ENCODE data around the gene NPFF. TPM values are rescaled to one million over a fixed set of nuclear protein-coding genes. Genes with fewer than 3 reads are reported as not detected.

The NPFF gene
- polyA plus RNA-seq, 1 donor, result 0.48 TPM

DNA sequence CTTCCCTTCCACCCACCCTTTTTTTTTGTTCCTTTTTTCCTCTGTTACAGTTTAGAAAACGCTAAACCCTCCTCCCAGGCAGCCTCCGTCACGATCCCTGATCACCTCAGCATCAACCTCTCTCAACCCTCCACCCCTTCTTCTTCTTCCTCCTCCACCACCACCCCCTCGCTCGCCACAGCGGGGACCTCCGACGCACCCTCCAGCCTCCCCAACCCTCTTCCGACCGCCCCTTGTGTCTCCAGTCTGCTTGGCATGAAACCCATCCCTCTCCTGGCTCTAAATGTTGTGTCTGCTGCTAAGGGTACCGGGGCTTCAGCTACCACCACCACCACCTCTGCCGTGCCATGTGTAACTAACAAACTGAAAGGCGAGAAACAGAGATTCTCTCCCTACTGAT is 32.5 kb downstream of the NPFF start:
- DNase-seq, result no peak

- DNase-seq, result no peak
Observed at GRCh38 chr12:53474077-53474476, 33.2 kb downstream of the NPFF start.

GRCh38 chr12:53472056-53472582 is 35.2 kb downstream of the NPFF start:
- DNase-seq, result no peak

DNA sequence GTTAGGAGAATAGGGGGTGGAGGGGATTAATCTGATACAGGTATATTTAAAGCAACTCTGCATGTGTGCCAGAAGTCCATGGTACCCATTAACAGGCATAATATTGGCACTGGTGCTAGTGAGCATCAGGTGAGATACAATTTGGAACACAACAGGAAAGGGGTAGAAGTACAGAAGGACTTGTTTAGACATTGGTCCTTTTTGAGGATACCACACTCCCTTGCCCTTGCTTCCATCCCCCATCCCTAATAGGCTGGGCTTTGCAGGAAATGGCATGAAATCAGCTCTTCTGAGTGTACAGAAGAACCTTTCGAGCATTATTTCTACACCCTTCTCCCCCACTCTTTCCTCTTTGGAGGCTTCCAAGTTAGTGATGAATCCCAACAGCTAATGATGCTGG is 39.0 kb downstream of the NPFF start:
- no peak for DNase-seq

DNA sequence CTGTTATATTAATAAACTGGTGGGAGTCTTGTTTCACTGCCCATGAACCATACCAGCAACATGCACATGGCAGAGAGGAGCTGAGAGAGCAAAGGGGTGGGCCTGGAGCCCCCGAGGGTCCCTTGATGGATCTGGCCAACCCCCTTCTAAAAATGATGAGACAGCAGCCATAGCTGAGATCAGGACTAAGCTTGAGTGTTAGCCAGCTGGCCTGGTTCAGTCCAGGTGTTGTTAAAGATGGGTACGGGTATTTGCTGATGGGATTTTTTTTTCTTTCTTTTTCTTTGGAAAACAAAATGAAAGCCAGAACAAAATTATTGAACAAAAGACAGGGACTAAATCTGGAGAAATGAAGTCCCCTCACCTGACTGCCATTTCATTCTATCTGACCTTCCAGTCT is 39.4 kb downstream of the NPFF start:
- no peak for DNase-seq

DNA sequence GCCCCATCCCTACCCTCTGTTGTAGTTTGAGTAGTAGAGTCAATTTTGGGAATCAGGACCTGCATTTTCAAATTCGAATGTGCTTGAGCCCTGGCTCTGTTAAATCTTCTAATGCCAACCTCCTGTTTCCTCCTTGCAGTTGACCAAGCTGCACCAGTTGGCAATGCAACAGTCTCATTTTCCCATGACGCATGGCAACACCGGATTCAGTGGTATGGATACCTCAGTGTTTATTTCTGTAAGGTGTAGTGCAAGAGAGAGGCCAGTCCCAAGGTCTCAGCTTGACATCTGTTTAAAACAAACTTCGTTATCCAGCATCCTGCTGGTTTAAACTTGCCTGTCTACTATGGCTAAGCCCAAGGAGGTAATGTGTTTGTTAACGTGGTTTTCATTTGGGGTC is 40.2 kb downstream of the NPFF start:
- no peak for DNase-seq

GRCh38 chr12:53466640-53467039 is 40.6 kb downstream of the NPFF start:
- DNase-seq, result no peak

DNA sequence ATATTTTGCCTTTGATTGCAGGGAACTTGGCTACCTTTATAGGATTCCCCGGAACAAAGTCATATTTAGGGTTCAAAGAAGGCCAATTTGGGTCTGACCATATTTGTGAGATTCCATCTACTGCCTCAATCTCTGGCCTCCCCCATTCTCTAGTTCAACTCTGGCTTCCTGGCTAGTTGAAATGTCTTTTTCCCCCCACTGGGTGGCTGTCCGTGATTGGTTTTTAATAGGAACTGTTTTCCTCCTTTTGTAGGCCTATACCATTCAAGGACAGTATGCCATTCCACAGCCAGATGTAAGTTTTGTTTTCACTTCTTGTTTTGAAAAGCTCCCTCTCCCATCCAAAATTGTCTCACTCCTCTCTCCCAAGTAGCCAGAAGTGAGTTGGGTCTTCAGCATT is 41.6 kb downstream of the NPFF start:
- DNase-seq, result no peak

DNA sequence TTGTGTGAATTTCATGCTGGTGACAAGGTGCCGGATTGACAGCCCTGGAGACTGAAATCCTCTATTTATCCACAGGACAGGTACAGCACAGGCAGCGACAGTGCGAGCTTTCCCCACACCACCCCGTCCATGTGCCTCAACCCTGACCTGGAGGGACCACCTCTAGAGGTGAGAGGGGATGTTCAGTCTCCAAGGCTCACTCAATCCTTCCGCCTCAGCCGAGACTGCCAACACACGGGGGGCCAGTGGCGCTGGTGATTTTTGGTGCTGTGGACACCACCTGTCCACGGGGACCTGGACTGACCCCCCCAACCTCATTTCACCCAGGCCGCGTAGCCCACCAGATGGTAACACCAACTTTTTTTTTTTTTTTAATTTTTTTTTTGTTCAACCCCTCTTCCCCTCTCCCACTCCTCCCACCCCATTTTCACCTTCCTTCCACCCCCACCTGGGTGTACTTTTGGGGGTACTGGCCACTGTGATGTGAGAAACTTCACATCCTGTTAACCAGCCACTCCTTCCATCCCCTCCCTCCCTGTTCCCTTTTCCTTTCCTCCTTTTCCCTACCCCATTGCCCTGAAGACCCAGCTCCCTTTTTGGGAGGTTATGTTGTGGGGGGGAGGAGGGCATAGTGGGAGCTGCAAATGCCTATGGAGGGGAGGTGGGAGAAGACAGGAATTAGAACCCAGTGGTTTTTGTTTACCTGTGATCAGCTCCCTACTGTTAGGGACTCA is 42.4 kb downstream of the NPFF start:
- DNase-seq, result no peak

DNA sequence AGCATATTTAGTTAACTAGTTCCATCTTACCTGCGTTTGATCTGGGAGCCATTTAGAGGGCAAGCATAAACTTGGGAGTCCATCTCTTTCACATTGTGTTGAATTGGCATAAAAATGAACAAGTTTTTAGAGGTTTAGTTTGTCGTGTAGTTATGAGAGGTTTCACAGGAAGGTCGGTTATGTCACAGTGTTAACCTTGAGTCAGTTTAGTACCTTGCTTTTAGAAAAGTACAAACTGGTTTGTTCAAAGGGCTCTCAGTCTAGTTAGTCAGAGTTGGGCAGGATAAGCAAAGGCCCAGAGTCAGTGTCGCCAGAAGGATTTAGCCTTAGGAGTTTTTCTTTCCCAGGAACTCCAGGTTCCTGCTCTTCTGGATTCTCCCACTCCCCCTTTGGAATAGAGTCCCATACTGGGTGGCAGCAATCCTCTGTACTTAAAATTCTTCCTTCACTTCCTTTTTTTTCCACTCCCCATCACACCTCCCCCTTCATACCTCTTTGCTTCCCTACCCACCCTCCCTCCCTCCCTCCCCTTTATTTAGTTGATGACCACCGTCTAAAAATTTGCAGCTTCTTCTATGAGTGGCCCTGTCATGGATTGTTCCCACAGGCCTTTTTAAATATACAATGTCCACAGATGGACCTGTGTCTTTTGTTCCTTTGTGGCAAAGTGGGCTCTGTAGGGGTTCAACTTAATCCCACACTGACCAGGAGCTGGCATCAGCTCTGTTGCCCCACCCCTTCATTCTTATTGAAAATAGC is 43.3 kb downstream of the NPFF start:
- no peak for DNase-seq

GRCh38 chr12:53462935-53463334 is 44.3 kb downstream of the NPFF start:
- no peak for DNase-seq

DNA sequence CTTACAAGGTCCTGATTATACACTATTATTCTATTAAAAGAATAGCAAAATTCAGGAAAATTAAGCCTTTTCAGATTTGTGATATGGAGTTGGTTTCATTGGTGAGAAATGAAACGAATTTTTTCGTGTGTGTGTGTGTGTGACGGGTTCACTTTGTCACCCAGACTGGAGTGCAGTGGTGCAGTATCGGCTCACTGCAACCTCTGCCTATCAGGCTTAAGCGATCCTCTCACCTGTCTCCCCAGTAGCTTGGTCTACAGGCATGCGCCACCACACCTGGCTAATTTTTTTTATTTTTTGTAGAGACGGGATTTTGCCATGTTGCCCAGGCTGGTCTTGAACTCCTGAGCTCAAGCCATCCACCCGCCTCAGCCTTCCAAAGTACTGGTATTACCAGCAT is 45.7 kb downstream of the NPFF start:
- DNase-seq, result no peak

GRCh38 chr12:53461059-53461458 is 46.2 kb downstream of the NPFF start:
- DNase-seq, result no peak

DNA sequence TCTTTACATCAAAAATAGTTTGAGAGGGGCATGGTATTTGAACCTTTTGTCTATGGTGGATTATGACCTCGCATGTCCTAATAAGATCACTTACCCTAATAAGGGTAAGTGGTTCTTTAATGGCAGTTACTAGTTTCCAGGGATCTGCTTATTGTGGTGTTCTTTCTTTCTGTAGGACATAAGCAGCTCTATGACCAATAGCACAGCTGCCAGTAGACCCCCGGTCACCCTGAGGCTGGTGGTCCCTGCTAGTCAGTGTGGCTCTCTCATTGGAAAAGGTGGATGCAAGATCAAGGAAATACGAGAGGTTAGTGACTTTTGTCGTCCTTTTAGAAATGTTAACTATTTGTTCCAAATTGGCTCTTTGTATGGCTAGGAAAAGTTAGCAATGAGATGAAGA is 48.2 kb downstream of the NPFF start:
- DNase-seq, result no peak

Other genes starting within 250 kb of the NPFF start
- 5.1 TPM for gene ESPL1, start 239.2 kb downstream of the NPFF start, polyA plus RNA-seq (ENCODE audit: insufficient read length)
- 416 TPM for gene PFDN5, start 211.9 kb downstream of the NPFF start, polyA plus RNA-seq (ENCODE audit: insufficient read length)
- 38.9 TPM for gene MYG1, start 207.8 kb downstream of the NPFF start, polyA plus RNA-seq (ENCODE audit: insufficient read length)
- 55.9 TPM for gene AAAS, start 185.9 kb downstream of the NPFF start, polyA plus RNA-seq (ENCODE audit: insufficient read length)
- gene SP7, start 171.1 kb downstream of the NPFF start, polyA plus RNA-seq (ENCODE audit: insufficient read length), result 0.13 TPM
- 39.9 TPM for gene SP1, start 127.3 kb downstream of the NPFF start, polyA plus RNA-seq (ENCODE audit: insufficient read length)
- gene AMHR2, start 83.6 kb downstream of the NPFF start, polyA plus RNA-seq (ENCODE audit: insufficient read length), result not detected
- 50.8 TPM for gene PRR13, start 65.8 kb downstream of the NPFF start, polyA plus RNA-seq (ENCODE audit: insufficient read length)
- gene PCBP2, start 55.4 kb downstream of the NPFF start, polyA plus RNA-seq (ENCODE audit: insufficient read length), result 560 TPM
- gene MAP3K12, start 8.0 kb downstream of the NPFF start, polyA plus RNA-seq (ENCODE audit: insufficient read length), result 18.4 TPM
- gene TARBP2, start 6.2 kb downstream of the NPFF start, polyA plus RNA-seq (ENCODE audit: insufficient read length), result 24.7 TPM
- 54.4 TPM for gene ATF7, start 118.9 kb upstream of the NPFF start, polyA plus RNA-seq (ENCODE audit: insufficient read length)
- 826 TPM for gene ATP5MC2, start 168.6 kb upstream of the NPFF start, polyA plus RNA-seq (ENCODE audit: insufficient read length)
- 97.2 TPM for gene CALCOCO1, start 220.0 kb upstream of the NPFF start, polyA plus RNA-seq (ENCODE audit: insufficient read length)
- not detected for gene CISTR, start 244.5 kb upstream of the NPFF start, polyA plus RNA-seq (ENCODE audit: insufficient read length)

Data from hindlimb muscle (tissue), 1 donor.